ENCODE data around the gene KYNU.
"Not testable (repeated sequence)": the region's sequence is repeated elsewhere in the genome, so short reads cannot be mapped to it uniquely, and the experiment has no call there.

KYNU gene

DNA sequence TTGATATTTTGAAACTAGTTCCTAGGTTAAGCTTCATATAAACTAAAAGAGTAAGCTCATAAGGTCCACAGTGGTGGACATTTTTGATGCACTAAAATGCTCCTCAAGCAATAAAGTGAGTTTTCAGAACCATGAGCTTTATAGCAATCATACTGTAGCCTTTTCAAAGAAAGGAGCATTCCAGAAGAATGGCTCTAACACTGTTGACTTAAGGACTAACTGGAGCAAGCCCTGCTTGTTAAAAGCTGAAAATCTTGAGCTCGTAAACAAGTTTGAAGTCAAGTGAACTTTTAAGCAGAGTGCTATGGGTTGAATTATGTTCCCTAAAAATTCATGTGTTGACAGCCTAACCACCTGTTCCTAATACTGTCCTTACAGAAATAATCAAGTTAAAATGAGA, 38.0 kb downstream of the KYNU start:
- DNase-seq (ENCODE audit: low read depth, low spot score): no peak

DNA sequence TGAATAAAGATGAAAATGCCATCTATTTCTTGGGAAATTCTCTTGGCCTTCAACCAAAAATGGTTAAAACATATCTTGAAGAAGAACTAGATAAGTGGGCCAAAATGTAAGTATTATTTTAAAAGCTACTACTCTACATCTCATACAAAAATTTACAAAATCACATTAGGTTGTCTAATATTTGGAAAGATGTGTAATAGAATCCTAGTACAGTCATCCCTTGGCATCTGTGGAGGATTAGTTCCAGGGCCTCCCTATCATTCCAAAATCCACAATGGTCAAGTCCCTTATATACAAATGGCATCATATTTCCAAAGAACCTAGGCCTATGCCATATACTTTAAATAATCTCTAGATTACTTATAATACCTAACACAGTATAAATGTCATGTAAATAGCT, 41.2 kb downstream of the KYNU start:
- no peak for DNase-seq (ENCODE audit: low read depth, low spot score)

DNA sequence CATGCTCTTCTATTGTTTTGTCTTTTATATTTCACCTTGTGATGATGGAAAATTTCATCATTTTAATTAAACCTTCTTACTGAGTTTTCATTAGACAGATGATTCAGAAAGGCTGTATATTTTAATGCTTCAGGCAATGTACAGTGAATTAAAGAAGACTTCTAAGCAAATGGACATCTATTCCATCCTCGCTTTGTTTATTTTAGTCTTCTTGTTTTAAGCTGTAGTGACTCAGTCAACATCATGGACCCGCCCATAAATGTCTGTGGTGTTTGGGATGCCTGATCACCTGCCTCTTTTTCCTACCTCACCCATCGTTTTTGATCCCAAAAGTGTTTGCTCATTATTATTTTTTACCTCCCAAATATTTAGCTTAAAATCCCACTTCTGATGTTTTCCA, 43.1 kb downstream of the KYNU start:
- DNase-seq (ENCODE audit: low read depth, low spot score): no peak

DNA sequence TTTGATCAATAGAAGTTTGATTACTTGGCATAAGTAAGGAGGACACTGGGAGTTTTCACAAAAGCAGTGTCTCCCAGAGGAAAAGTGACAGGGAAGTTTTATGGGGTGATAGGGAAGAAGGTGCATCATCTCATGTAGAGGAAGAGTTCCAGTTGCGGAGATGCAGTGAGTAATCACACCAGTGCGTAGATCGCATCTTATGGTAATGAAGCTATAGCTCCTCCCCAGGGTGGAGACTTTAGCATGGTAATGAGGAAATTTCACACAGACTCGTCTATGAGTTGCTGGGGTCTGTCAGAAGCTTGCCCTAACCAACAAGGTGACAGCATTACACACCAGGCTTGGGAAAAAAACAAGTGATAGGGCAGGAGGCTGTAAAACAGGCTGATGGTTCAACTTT, 49.0 kb downstream of the KYNU start:
- DNase-seq (ENCODE audit: low read depth, low spot score): no peak

DNA sequence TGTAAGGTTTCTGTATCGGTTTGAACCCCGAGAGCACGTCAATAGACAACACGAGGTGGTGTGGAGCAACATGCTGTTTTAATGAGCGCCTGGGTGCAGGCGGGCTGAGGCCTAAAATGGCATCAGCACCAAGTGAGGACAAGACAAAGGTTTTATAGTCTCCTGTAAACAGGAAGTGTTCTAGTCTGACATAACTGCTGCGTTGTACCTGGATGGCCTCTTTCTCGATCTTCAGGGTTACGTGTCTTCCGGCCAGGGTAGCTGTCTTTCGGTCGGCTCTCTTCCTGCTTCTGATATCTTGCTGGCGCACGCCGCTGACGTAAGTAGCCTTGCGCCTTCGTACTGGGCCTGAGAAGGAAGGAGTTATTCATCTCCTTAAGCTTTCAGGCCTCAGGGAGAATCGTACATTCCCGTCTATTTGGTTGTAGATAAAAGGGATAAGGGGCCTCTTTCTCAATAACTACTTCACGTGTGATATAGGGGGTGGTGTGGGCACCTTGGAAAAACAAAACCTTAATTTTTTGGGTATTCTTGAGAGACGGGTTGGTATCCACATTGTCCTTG, 53.5 kb downstream of the KYNU start:
- no peak for DNase-seq (ENCODE audit: low read depth, low spot score)

DNA sequence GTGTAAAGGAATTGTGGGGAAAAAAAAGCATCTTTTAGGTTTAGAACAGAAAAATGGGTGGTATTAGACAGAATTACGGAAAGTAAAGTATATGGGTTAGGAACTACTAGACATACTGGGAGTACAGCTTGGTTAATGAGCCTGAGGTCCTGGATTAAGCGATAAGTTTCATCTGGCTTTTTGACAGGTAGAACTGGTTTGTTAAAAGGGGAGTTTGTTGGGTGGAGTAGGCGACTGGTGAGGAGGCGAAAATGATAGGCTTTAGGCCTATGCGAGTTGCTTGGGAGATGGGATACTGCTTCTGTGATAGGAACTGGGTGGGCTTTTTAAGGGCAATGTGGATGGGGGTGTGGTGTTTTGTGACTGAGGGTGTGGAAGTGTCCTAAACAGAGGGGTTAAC, 56.5 kb downstream of the KYNU start:
- no peak for DNase-seq (ENCODE audit: low read depth, low spot score)

DNA sequence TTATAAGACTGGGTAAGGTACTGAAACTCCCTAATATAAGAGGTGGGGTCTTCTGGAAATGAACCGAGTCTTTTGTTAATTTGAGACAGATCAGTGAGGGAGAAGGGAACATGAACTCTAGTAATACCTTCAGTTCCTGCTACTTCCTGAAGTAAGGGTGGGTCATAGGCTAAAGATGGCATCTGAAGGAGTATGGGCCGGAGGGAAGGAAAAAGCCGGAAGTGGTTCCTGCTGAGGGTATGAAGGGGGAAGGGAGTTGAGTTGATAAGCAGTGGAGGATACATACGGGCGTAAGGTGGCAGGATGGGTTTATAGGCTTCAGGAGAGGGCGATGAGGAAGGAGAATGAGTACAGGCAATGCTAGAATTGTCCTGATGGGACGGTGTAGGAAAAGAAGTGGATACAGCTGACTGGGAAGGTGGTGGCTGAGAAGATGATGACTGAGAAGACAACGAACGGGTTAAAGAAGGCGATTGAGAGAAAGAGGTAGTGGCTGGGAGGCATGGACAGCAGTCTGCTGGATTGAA, 58.2 kb downstream of the KYNU start:
- no peak for DNase-seq (ENCODE audit: low read depth, low spot score)

DNA sequence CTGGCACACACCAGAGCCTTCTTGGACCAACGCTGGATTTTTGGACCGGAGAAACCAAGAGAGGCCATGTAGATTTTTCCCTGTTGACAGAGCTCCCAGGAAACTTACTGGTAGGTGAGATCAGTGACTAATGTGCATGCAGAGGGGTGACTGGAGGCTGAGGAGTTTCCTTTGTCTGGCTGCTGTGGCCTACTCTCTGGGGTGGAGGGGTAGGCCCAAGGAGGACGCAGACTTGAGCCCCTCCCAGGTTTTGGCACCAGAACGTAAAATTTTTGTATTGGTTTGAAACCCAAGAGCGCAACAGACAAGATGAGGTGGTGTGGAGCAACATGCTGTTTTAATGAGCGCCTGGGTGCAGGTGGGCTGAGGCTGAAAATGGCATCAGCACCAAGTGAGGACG, 59.2 kb downstream of the KYNU start:
- no peak for DNase-seq (ENCODE audit: low read depth, low spot score)

DNA sequence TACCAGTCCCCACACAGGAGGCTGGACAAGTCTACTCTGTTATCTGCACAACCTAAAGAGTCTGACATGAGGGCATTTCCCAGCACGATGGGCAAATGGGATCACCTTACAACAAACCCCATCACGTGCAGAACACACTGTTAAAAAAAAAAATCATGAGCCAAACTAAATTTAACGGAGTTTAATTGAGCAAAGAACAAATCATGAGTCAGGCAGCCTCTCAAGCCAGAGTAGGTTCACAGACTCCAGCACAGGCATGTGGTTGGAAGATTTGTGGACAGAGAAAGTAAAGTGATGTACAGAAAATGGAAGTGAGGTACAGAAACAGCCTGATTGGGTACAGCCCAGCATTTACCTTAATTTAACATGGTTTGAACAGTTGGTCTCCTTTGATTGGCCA, 59.9 kb downstream of the KYNU start:
- no peak for DNase-seq (ENCODE audit: low read depth, low spot score)

DNA sequence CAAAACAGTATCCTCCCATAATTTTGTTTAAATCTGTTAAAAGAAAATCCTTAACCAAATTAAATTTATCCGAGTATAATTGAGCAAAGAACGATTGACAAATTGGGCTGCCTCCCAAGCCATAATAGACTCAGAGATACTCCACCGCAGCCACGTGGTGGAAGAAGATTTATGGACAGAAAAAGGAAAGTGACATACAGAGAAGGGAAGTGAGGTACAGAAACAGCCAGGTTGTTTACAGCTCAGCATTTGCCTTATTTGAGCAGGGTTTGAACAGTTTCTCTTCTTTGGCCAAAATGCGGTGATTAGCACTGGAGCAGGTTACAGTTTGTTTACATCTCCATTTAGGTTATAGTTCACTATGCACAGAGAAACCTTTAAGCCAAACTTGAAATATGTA, 60.8 kb downstream of the KYNU start:
- no peak for DNase-seq (ENCODE audit: low read depth, low spot score)

DNA sequence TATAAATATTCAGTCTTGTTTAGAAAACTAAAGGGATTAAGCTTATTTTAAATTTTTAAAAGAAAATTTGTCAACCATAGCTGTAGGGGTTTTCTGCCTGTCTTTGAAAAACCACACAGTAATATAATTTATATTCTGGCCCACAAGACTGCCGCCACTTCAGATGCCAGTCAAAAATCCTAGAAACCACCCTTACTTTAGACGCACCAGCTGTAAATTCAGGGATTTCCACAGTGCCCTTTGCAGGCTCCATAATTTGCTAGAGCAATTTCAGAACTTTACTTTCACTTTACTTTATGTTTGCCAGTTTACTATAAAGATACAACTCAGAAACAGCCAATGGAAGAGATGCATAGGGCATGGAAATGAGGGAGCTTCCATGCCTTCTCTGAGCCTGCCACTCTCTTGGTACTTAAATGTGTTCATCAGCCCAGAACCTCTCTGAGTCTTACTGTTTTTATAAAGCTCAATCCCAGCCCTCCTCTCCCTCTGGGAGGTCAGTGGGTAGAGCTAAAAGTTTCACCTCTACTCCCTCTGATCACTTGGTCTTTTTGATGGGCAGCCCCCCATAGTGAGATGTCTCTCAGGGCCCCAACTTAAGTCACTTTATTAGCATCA, 63.3 kb downstream of the KYNU start:
- DNase-seq (ENCODE audit: low read depth, low spot score): no peak

DNA sequence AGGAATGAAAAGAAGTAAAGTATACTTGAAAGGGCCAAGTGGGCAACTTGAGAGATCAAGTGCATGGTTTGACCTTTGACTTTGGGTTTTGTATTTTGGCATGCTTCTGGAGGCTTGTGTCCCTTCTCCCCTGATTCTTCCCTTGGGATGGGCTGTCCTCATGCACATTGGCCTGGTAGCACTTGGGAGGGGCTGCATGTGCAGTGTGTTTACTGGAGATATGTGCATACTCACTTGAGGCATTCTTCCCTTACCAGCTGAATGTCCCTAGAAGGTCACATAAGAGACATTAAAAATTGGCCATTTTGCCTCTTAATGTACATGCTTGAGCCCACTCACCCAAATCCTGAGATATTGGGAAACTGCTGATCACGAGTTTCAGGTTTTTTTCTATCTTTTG, 65.2 kb downstream of the KYNU start:
- DNase-seq (ENCODE audit: low read depth, low spot score): no peak

DNA sequence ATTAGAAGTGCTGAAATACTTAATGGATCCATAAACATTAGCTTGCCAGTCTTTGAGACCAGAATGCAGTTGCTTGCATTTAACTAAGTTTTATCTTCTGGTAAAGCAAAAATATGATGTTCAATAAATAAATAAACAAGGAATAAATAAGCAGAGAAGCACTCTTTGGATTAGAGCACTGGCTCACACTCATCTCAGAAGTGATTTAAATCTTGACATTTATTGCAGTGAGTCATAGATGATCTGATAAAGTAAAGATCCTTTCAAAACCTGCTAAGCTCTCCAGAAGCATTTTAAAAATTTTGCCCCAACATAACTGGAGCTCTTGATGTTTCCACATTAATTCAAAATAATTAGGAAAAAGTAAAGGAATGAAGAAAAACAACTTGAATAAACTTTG, 66.8 kb downstream of the KYNU start:
- no peak for DNase-seq (ENCODE audit: low read depth, low spot score)

DNA sequence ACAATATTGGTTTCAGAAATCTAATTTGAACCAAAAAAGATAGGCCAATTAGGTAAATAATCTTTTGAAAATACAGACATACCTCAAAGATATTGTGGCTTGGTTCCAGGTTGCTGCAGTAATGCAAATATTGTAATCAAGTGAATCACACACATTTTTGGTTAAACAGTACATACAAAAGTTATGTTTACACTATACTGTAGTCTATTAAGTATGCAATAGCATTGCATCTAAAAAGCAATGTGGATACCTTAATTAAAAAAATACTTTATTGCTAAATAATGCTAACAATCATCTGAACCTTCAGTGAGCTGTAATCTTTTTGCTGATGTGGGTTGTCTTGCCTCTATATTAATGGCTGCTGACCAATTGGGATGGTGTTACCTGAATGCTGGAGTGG, 67.3 kb downstream of the KYNU start:
- DNase-seq (ENCODE audit: low read depth, low spot score): no peak

DNA sequence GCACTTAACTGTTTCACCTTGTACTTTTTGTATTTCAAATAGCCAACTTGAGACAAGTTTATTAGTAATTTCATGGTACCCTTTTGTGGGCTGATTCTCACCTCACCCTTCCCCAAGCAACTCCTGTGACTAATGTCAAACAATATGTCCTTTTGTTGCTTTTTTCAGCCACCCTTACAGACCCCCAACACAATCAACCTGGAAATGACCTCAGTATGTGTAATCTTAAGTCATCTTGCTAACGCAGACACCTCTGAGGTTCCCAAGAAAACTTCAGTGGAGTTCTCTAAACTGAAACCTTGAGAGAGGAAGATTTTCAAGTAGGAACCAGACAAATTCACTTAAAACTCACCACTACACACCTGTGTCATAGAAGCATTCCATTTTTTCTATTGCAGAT, 69.5 kb downstream of the KYNU start:
- no peak for DNase-seq (ENCODE audit: low read depth, low spot score)

DNA sequence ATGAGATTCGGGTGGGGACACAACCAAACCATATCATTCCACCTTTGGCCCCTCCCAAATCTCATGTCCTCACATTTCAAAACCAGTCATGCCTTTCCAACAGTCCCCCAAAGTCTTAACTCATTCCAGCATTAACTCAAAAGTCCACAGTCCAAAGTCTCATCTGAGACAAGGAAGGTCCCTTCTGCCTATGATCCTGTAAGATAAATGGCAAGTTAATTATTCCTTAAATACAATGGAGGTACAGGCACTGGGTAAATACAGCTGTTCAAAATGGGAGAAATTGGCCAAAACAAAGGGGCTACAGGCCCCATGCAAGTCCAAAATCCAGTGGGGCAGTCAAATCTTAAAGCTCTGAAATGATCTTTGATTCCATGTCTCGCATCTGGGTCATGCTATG, 71.3 kb downstream of the KYNU start:
- not testable (repeated sequence) for DNase-seq (ENCODE audit: low read depth, low spot score)

DNA sequence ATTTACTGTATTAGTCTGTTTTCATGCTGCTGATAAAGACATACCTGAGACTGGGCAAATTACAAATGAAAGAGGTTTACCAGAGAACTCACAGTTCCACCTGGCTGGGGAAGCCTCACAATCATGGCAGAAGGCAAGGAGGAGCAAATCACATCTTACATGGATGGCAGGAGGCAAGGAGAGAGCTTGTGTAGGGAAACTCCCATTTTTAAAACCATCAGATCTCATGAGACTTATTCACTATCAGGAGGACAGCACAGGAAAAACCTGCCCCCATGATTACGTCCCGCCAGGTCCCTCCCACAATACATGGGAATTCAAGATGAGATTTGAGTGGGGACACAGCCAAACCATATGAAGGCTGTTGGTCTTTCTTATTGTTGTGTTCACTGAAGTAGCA, 72.9 kb downstream of the KYNU start:
- not testable (repeated sequence) for DNase-seq (ENCODE audit: low read depth, low spot score)

DNA sequence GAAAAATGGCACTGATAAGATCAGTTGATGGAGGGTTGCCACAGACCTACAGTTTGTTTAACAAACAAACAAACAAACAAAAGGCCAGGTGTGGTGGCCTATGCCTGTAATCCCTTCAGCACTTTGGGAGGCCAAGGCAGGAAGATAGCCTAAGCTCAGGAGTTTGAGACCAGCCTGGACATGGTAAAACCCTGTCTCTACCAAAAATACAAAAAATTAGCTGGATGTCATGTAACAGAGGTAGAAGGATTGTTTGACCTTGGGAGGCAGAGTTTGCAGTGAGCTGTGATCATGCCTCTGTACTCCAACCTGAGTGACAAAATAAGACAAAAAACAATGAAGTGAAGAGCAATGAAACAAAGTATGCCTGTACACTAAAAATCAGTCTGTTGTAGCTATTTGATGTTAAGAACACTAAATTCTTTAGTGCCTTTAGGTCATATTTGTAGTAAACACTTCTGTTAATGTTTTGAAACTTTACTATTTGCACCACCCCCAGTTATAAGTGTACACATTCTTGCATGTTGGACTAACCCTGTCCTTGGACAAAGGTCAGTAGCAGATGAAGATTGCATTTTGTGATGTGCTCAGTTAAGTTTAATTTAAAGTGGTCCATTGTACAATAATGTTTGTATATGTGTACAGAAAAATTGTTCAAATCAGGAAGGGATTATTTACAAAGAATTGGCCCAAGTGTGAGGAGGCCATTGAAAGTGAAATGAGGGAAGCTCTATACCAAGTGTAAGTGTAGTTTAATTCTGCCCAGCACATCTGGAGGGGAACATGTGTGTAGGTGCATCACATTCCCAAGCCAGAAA, 73.9 kb downstream of the KYNU start:
- no peak for DNase-seq (ENCODE audit: low read depth, low spot score)

DNA sequence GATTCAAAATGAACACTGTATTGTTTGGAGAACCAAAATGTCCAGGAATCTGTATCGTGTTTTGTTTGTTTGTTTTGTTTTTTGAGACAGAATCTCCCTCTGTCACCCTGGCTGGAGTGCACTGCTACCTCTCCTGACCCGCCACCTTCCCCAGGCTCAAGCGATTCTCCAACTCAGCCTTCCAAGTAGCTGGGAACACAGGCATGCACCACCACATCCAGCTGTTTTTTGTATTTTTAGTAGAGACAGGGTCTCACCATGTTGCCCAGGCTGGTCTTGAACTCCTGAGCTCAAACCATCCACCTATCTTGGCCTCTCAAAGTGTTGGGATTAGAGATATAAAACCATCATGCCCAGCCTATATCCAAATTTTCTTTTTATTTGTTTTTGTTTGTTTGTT, 74.6 kb downstream of the KYNU start:
- DNase-seq (ENCODE audit: low read depth, low spot score): no peak

DNA sequence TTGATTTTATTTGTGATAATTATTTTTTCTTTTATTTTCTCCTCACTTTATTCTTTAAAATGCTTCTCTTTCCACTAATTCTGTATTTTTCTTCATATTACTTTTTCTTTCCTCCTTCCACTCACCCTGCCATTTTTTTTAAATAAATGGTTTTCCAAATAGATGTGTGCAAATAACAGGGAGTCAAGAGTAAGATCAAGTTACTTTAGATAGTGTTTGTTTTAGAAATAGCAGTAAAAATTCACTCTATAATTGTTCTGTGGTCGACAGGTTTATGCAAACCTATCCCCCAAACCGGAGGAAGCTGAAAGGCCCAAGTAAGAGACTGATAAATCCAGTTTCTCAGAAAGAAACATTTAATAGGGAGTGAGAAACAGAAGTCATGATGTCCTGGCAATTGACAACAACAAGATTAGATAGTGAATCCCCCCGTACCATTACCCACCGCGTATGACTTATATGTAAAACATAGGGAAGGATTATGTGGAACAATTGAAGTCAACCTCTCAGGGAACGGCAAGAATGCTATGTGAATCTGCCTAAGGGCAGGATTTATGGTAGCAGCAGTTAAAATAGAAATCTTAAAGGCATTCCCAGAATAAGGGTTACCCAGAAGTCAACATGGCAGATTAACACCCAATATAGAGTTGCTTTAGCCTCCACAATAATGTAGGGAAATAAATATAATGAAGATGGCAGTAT, 75.5 kb downstream of the KYNU start:
- DNase-seq (ENCODE audit: low read depth, low spot score): no peak

DNA sequence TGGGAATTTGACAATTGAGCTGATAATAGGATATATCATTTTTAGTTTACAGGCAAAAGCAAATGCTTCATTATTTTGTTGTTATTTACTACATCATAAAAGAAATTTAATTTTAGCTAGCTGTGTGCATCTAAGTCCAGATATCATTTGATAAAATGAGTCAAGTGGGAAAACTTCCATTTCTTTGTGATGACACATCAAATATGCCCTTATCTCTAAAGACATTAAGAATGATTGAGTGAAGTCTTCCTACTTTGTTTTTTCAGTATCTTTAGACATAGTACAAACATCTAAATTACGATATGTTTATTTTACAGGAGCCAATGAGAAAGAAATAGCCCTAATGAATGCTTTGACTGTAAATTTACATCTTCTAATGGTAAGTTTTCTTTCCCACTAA, 77.0 kb downstream of the KYNU start:
- no peak for DNase-seq (ENCODE audit: low read depth, low spot score)

DNA sequence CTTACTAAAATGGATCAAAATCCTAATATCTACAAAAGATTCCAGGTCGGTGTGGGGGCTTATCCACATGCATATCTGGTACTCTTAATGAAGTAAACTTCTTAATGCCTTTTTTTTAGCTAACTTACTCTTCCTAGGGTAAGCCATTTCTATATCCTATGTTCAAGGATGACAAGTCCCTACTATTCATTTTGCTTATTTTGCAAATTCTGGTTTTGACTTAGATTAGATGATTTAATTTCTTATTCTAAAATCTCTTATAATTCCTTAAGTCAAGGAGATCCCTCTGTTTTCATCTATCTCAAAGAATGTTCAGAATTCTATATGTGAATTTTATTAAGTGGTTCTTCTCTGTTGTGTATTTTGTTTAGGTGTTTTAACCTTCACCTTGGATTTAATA, 79.7 kb downstream of the KYNU start:
- DNase-seq (ENCODE audit: low read depth, low spot score): no peak

Measured in activated CD4-positive, CD25-positive, alpha-beta regulatory T cell treated with anti-CD3 and anti-CD28 coated beads, Interleukin-2, amount 50 U/mL, for 16 hours (primary cell).